Coronary artery (tissue), 2 donors: ENCODE results near the gene ROM1.
"Not testable (repeated sequence)": the region's sequence is repeated elsewhere in the genome, so short reads cannot be mapped to it uniquely, and the experiment has no call there.

ENCODE experiments used
- DNase-seq: peaks from one replicate; pipeline ENCODE4 v3.0.0-alpha.2; 2017; ENCODE audit warnings: low spot score
- H3K27ac ChIP-seq, 2 donors: fragments of 200-600 bp; sonication (generic); one replicate each; pipeline ENCODE4 v1.5.1; 2016 to 2019
- H3K4me3 ChIP-seq: fragments of 200-600 bp; sonication (generic); 2 replicates; pipeline ENCODE4 v1.5.1; 2016; ENCODE audit warnings: mild to moderate bottlenecking, moderate library complexity
- TF ChIP-seq, protein P1 (sequence below): fragments of 200-600 bp; sonication (generic); IDR thresholded peaks from one replicate; pipeline ENCODE4 v1.5.1; 2019; ENCODE audit warnings: antibody characterized with exemption

ROM1 gene

GRCh38 chr11:62645946-62646824 lies 33.1 kb downstream of the ROM1 start, which contains the start of gene GANAB:
GANAB (minus strand) TSS chr11:62646613; CDS start chr11:62646599, 14 bp downstream.
- peak; percentile 99 for DNase-seq
- Histone ChIP-seq H3K27ac (peak within 1 kb of the TSS; percentile 80 to 90), H3K4me3 (peak within 1 kb of the TSS; percentile 80)
- TF ChIP-seq, protein P1, sequence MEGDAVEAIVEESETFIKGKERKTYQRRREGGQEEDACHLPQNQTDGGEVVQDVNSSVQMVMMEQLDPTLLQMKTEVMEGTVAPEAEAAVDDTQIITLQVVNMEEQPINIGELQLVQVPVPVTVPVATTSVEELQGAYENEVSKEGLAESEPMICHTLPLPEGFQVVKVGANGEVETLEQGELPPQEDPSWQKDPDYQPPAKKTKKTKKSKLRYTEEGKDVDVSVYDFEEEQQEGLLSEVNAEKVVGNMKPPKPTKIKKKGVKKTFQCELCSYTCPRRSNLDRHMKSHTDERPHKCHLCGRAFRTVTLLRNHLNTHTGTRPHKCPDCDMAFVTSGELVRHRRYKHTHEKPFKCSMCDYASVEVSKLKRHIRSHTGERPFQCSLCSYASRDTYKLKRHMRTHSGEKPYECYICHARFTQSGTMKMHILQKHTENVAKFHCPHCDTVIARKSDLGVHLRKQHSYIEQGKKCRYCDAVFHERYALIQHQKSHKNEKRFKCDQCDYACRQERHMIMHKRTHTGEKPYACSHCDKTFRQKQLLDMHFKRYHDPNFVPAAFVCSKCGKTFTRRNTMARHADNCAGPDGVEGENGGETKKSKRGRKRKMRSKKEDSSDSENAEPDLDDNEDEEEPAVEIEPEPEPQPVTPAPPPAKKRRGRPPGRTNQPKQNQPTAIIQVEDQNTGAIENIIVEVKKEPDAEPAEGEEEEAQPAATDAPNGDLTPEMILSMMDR = no peak

DNA sequence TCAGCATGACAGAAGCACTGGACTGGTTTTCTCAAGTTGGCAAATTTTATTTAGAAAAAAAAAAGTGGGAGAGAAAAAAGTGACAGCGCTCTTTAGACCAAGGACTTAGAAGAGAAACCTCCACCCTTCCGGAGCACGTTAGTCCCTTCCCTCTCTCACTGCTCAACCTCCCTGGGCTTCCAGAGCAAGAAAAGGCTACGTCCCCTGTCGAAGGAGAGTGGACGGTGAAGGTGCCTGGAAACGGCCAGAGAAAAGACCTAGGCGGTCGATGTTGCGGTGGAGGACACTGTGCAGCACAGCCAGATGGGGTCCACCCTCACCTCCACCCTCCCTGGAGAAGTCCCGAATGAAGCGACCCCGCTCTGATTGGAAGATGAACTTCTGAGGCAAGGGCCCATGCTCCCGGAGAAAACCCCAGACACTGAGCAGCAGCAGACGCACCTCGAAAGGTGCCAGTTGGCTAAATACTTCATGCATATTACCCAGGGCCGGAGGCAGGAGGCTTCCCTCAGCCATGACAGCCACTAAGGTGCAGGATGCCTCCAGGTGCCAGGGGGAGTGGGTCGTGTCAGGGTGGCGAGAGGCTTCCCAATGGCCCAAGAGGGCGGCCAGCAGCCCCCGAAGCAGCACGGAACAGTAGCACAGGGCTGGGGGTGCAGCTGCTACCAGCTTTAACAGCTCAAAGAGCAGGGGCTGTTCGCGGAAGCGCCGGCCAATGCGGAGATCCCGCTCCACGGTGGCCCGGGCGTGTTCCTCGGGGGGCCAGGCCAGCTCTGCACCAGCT lies 34.0 kb downstream of the ROM1 start:
- DNase-seq = no peak
- TF ChIP-seq, protein P1 = no peak
- peak overlapping the region in 1 of 2 donors; percentile 53 for H3K27ac ChIP-seq
- H3K4me3 ChIP-seq = peak overlapping the region; percentile 47

- no peak overlapping the region for H3K27ac ChIP-seq
- no peak for DNase-seq
- TF ChIP-seq, protein P1 = no peak
- H3K4me3 ChIP-seq = no peak overlapping the region
These were observed 34.5 kb downstream of the ROM1 start for GRCh38 chr11:62647609-62648005.

DNA sequence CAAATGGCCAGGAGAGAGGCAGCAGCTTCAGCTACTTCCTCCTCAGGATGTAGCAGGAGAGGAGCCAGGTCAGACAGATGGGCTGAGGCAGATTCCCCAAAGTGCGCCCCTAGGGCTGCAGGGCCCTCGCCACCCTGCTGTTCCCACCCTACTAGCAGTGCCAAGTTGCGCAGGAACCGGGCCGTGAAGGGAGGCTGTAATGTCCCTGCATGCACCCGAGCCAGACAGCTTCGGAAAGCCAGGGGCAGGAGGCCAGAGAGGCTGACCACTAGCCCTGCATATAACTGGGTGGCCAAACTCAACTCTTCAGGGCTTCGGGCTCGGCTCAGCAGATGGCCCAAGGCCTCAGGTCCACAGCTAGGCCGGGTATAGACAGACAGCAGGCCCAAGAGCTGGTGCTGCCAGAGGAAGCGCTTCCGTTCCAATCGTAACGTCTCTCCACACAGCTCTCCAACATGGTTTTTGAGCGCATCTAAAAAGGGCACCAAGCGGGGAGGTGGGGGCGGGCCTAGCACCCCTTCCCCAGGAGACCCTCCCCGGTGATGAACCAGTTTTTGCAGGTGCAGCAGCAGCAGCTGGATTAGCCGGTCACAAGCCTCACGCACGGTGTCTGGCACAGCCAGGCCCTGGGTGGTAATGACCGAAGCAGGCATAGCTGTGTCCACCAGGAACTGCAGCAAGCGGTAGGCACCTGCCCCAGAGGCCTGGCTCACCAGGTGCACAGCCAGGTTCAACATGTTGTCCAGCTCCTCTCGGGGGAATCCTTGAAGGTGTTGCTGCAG lies 35.3 kb downstream of the ROM1 start:
- no peak for DNase-seq
- TF ChIP-seq, protein P1 = no peak
- Histone ChIP-seq H3K4me3 (no peak overlapping the region), H3K27ac (no peak overlapping the region)

DNA sequence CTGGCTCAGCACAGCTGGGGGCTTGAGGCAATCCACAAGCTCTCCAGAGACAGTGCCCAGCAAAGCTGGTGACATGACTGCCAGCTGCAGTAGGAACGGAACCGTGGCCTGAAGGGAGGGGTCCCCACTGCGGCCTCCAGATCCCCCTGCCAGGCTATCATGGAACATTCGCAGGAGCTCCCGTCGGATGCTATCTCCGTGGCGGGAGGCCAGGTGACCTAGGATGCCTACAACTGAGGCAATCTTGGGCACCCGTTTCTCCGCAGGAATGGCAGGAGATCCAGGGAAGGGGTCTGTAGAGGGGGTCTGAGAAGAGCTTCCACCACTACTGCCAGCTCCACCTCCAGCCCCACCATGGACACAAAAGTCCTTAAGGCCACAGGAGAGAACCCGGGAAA lies 35.9 kb downstream of the ROM1 start:
- TF ChIP-seq, protein P1 = no peak
- Histone ChIP-seq H3K27ac (no peak overlapping the region), H3K4me3 (no peak overlapping the region)
- DNase-seq = no peak

- TF ChIP-seq, protein P1 = no peak
- DNase-seq = no peak
- H3K27ac ChIP-seq = no peak overlapping the region
- H3K4me3 ChIP-seq = no peak overlapping the region
These were observed 36.4 kb downstream of the ROM1 start for GRCh38 chr11:62649486-62649885.

DNA sequence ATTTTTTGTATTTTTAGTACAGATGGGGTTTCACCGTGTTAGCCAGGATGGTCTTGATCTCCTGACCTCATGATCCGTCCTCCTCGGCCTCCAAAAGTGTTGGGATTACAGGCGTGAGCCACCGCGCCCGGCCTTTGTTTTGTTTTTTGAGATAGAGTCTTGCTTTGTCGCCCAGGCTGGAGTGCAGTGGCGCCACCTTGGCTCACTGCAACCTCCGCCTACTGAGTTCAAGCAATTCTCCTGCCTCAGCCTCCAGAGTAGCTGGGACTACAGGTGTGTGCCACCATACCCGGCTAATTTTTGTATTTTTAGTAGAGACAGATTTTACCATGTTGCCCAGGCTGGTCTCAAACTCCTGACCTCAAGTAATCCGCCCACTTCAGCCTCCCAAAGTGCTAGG lies 37.2 kb downstream of the ROM1 start:
- DNase-seq, H3K27ac ChIP-seq, H3K4me3 ChIP-seq: not testable (repeated sequence)
